ENCODE measurements around the gene CLCN5. TPM values are rescaled to one million over a fixed set of nuclear protein-coding genes. Genes with fewer than 3 reads are reported as not detected.
A peak's percentile ranks its signal among the peaks of the same experiment; 100 is the strongest.

Gene CLCN5
- total RNA-seq, 1 donor from 2014 or later, result 3.1 TPM

DNA sequence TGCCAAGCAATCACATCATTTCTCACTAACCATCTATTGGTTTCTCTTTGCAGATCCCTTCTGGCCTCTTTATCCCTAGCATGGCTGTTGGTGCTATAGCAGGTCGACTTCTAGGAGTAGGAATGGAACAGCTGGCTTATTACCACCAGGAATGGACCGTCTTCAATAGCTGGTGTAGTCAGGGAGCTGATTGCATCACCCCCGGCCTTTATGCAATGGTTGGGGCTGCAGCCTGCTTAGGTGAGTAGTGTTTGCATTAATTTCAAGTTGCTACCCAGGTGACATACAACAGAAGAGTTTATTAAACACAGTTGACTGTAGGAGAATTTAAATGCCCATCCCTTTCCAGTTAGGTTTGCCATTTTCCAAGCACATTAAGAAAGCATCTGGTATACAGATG lies 166.2 kb downstream of the CLCN5 start:
- no peak for DNase-seq

DNA sequence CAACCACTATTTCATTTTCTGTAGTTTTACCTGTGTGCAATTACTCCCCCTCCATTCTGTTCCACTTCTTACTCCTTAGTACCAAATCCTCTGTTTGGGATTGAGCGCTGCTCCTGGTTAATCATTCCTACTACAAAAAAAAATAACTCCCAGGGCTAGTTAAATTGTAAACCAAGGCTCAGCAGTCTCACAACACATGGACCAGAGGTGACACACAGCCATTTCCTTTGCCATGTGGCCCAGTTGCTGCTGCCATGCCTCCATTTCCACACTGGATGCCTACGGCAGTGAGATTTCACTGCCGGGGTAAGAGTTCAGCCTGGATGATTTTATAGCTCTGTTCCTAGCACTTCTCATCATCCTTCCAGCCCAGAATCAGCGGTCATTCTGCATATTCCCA lies 171.2 kb downstream of the CLCN5 start:
- no peak for DNase-seq

DNA sequence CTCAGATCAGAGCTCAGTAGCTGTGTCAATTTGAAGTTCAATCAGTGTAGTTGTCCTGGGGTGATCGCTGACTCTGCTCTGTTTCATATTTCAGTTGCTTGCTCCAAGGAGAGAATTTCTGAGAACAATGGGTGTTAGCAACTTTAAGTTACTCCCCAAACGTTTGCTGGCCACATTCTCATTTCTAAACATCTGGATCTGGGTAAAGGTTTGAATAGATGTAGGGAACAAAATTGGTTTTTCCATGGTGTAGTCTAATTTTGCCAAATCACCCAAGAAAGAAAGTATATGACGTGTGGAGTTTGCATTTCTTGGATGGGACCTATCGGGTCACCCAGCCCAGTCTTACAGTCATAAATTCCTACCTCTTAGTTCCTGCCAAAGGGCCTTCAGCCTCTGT lies 174.7 kb downstream of the CLCN5 start:
- DNase-seq, result no peak

DNA sequence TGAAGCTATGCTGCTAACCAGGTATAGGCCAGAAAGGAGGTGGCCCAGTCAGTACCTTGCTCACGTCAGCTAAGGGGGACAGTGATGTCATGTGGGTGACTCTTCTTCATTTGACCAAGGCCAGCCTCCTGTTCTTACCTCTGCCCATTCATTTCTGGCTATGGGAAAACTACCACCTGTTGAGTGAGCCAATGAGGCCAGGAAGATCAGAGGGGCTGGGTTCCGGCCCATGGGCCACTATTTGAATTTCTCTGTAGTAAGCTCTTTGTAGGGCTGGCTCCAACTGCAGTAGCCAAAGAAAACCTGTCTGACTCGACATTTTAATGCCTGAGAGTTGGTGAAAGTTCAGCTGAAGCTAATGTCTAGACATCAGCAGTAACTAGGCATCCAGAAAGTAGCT lies 175.8 kb downstream of the CLCN5 start:
- no peak for DNase-seq

DNA sequence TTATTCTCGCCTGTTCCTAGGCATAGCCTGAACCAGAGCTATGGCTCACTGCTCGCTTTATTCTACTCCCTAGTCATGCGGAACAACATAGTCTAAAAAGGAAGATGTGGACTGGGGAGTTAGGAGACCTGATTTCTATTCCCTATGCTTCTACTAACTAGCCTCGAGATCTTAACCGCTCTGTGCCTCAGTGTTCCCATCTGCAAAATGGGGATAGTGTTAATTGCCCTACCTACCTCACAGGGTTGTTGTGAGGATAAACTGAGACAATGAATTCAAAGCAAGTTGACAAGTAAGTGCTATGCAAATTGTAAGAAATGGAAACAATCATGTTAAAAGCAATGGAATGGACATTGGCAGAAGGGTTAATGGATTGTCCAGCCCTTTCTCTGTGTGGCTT lies 176.4 kb downstream of the CLCN5 start:
- DNase-seq, result no peak

DNA sequence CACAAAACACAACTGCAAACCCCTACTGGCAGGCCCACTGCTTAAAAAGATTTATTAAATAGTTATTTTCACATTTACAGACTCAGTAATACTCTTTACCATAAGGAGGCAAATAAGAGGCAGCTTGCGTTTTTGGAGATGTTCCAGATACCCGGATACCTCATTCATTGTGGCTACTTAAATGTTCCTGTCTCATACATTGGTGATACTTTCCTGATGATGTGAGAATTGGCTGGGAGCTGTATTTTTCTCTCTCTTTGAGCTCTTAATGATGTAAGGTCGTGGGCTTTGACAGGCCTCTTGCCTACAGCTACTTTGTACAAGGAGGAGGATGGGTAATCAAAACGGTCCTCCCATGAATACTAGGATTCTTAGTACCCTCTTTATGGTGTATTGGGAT lies 176.9 kb downstream of the CLCN5 start:
- DNase-seq, result no peak

DNA sequence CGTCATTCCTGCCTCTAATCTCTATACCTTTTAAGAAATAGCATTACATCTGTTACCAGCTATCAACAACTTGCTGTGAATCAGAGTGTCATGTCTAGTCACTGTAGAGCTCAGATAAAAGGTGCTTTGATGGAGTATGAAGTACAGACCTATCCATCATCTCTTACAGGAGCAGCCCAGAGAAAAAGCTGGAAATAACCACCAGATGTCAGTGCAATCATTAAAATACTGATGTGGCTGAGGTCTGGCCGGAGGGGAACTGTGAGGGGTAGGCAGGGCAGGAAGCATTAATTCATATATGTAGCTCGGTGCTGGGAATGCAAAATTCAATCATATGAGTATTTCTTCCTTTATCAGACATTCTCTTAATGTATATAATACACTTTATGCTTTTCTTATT lies 177.8 kb downstream of the CLCN5 start:
- no peak for DNase-seq

DNA sequence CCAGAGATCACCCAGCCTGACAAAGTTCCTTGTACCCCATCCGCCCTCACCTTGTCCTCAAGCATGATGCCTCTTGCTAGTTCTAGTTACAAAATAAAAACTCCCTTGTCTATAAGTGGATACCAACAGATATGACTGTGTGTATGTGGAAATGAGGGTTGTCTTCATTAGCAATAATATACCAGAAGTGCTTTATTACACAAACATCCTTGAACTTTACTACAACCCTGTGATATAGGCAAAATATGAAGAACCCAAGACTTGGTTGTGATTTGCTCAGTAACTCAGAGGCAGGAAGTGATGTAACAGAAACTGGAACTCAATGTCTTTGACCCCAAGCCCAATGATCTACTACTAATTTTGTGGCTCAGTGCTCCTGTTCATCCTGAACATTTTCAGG lies 180.8 kb downstream of the CLCN5 start:
- DNase-seq, result no peak

DNA sequence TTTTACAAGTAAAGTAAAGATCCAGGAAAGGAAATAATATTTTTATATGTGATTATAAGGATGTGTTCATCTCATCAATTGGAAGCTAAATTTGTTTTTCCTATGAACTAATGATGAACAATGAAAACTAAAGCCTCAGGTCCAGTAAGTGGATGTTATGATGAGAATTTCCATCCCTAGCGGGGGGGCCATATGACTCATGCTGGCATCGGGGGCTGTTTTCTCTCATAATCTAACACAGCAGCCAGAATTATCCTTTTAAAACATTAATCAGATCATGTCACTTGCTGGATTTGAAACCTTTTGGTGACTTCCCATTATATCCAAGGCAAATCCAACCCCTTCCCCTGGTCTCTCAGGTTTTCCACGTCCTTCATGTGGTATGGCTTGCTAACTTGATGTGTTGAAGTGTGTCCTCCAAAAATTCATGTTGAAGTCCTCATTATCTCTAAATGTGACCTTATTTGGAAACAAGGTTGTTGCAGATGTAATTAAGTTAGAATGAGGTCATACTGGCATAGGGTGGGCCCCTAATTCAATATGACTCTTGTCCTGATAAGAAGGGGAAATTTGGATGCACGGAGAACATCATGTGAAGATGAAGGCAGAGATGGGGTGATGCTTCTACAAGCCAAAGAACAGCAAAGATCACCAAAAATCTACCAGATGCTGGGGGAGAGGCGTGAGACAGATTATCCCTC lies 181.6 kb downstream of the CLCN5 start:
- no peak for DNase-seq

DNA sequence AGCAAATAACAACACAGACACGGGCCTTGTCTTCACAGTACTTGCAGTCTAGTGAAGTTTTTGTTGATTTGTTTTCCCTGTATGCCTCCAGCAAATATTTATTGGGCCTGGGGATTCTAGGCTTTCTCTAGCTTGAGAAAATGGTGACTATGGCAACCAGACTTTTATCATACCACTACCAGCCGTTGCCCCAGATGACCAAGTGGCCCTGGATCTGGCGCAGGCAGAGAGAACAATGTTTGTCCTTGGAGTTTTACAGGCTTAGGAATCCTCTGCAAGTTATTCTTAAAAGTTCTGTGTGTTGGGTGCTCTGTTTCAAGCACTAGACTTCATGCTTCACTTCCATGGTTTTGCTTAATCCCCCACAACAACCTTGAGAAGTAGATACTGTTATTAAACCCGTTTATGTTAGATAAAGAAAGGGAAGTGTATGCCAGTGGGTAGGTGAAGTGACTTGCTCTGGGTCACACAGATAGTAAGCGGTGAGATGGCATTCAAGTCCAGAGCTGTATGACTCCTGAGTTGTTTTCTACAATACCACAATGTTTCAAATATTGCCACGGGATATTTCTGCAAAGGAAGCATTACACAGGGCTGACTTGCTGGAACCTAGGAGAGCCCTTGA lies 183.8 kb downstream of the CLCN5 start:
- DNase-seq, result no peak

DNA sequence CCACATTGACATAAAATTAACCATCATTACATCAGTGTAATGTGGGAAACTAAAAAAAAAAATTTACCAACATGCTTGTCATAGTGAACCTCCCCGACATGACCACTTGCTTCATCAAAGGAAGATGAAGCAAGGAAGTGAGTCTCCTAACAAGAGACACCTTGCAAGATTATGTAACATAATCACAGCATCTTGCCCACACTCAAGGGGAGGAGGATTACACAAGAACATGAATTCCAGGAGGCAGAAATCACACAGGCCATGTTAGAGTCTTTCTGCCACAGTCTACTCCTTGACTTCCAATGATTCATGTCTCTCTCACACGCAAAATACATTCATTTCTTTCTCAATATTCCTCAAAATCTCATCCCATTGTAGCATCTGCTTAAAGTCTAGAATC lies 185.1 kb downstream of the CLCN5 start:
- no peak for DNase-seq

DNA sequence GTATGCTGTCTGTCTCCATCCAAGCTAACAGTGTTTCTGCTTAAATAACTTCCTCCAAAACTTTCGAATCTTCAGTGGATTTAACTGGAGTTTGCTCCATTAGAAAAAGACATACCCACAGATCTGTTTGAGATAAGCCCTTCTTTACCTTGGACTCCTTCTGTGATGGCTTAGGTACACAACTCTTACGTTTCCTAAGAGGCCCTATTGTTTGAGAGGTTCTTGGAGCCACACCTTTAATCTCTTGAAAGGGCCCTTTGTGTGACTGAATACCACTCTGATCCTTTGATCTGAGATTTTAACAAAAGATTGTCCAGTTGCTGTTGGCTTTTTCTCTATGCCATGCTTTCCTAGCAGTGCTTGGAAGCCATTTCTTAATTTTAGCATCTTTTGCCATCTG lies 185.9 kb downstream of the CLCN5 start:
- DNase-seq, result no peak

DNA sequence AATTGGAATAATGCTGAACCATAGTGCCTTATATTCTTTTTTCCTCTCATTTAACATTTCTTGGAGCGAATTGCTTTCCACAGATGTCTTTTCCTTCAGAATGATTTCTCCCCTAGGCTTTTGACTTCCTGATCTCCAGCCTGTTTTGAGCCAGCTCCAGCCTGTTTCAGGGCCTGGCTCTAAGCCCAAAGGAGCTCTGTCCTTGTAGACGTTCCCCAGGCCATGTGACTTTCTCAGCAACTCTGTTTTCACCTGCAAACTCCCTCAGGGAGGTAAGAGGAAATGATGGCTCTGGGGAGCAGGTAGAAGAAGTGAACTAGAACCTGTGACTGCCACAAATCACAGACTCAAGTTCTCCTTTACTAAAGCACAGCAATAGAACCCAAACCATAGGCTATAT lies 189.3 kb downstream of the CLCN5 start:
- DNase-seq, result no peak

DNA sequence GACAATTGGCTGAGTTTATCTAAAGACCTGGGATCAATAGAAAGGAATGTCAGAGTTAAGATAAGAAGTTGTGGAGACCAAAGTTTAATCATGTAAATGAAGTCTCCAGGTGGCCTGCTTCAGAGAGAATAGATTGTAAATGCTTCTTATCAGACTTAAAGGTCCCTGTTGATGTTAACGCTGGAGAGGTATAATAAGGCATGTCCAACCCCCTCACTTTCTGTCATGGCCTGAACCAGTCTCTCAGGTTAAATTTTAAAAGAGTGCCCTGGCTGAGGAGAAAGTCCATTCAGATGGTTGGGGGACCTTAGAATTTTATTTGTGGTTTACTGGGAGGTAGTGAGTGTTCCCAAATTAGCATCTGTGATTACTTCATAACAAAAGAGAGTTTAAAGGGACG lies 191.7 kb downstream of the CLCN5 start:
- no peak for DNase-seq

DNA sequence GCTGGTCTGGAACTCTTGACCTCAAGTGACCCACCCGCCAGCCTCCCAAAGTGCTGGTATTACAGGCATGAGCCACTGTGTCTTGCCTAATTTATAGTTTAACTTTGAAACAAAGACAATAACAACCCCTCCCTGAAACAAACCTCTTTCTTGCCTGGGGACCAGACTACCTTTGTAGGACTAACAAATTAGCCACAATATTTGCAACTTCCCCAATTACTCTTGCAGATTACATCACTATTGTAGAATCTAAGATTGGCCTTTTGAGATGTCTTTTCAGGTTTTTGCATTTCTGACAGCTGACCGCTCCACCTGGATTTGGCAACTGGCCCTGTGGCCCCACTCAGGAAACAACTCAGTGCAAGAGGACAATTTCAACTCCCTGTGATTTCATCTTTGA lies 193.6 kb downstream of the CLCN5 start:
- no peak for DNase-seq

DNA sequence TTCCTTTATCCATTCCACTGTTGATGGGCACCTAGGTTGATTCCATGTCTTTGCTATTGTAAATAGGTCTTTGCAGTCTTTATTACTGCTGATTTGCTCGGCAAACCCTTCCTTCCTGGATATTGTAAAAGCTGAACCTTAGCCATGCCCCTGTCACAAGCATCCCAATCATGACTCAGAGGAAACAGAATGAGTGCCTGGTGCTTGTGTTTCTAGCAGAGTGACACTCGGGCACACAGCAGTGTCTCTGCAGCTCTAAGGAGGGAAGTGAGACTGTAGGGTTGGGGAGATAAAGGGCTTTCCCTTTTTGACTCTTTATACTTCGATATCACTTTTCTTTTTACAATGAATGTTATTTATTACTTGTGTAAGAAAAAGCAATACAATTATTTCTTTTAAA lies 195.1 kb downstream of the CLCN5 start:
- no peak for DNase-seq

DNA sequence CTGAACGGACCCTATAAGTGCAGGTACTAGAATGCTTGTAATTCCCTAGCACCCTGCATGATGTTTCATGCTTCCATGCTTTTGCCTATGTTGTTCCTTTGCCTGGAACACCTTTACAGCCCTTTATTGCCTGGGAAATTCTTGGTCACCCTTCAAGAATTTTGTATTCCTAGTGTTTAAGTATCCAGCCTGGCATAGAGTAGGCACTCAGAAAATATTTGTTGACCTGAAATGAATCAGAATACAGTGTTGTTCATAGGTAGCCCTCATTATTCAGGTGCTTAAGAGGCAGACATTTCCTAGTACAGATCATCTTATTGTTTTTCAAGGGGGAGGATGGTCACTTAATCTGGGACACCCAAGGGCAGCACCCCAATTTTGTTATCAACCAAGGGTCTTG lies 203.1 kb downstream of the CLCN5 start:
- DNase-seq, result no peak

DNA sequence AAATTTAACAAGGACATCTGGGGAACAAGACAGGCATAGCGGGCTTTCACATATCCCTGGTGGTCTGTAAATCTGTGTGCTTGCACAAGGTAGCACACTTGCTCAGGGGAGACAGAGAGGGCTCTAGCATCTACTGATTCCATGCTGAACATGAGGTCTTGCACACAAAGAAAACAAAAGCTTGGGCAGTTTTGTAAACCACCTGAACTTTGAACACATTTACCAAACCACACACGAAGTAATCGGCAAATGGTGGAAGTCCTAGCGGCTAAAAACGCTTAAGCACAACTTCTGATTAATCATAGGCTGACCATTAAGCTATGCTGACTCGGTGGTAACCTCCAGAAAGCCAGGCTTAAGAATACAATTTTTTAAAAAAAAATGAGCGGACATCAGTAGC lies 225.6 kb downstream of the CLCN5 start:
- no peak for DNase-seq

Small RNA genes within 50 kb of the gene (small RNA-seq; reads per million reads assigned to genes)
- not detected for gene MIR188
- gene MIR362, result 1.2 reads per million, percentile 76 among the genes with 10 or more reads in this experiment
- gene MIR500A, result 26.0 reads per million, percentile 94 among the genes with 10 or more reads in this experiment
- 0.09 reads per million for gene MIR500B
- gene MIR501, result 16.4 reads per million, percentile 93 among the genes with 10 or more reads in this experiment
- gene MIR502, result 0.46 reads per million, percentile 45 among the genes with 10 or more reads in this experiment
- gene MIR532, result 27.5 reads per million, percentile 94 among the genes with 10 or more reads in this experiment
- gene MIR660, result 16.3 reads per million, percentile 93 among the genes with 10 or more reads in this experiment
- not detected for gene RNU6-421P

Other genes with a start within 250 kb of the CLCN5 start
- gene PAGE1, start 226.6 kb upstream of the CLCN5 start, total RNA-seq, result not detected
- not detected for gene PAGE4, start 93.3 kb upstream of the CLCN5 start, total RNA-seq
- gene USP27X, start 43.1 kb upstream of the CLCN5 start, total RNA-seq, result 15.4 TPM

Data from occipital lobe (tissue), 3 donors.